Smooth muscle cell (in vitro differentiated cells): Measurements from ENCODE around the gene ACTA2. TPM values are rescaled to one million over a fixed set of nuclear protein-coding genes. Genes with fewer than 3 reads are reported as not detected.

Experiments
- DNase-seq: peaks from one replicate; lab custom pipeline; 2025; ENCODE audit not compliant: unreplicated experiment; lab: John Stamatoyannopoulos, UW
- H2AFZ ChIP-seq: fragments of 200-600 bp; sonication (generic); 2 replicates; pipeline ENCODE4 v1.6.0; 2016; ENCODE audit warnings: antibody characterized with exemption, low read depth, mild to moderate bottlenecking
- H3F3A ChIP-seq: fragments of 200-600 bp; sonication (generic); 2 replicates; pipeline ENCODE4 v1.6.0; 2017; ENCODE audit warnings: antibody characterized with exemption, low read depth
- H3K27ac ChIP-seq: fragments of 200-600 bp; sonication (generic); 2 replicates; pipeline ENCODE4 v1.5.1; 2016; ENCODE audit warnings: low read depth, mild to moderate bottlenecking
- H3K27me3 ChIP-seq: fragments of 200-600 bp; sonication (generic); 2 replicates; pipeline ENCODE4 v1.6.1; 2016; ENCODE audit warnings: low read depth, mild to moderate bottlenecking
- H3K36me3 ChIP-seq: fragments of 200-600 bp; sonication (generic); 2 replicates; pipeline ENCODE4 v1.5.1; 2016; ENCODE audit warnings: low read depth
- H3K4me1 ChIP-seq: fragments of 200-600 bp; sonication (generic); 2 replicates; pipeline ENCODE4 v1.5.1; 2016; ENCODE audit warnings: low read depth
- H3K4me2 ChIP-seq: fragments of 200-600 bp; sonication (generic); 2 replicates; pipeline ENCODE4 v1.6.0; 2016; ENCODE audit warnings: mild to moderate bottlenecking
- H3K4me3 ChIP-seq: fragments of 200-600 bp; sonication (generic); 2 replicates; pipeline ENCODE4 v1.5.1; 2016; ENCODE audit warnings: mild to moderate bottlenecking
- H3K79me2 ChIP-seq: fragments of 200-600 bp; sonication (generic); 2 replicates; pipeline ENCODE4 v1.6.0; 2016; ENCODE audit warnings: low read depth, mild to moderate bottlenecking
- H3K9ac ChIP-seq: fragments of 200-600 bp; sonication (generic); 2 replicates; pipeline ENCODE4 v1.6.0; 2016; ENCODE audit warnings: low read depth
- H3K9me3 ChIP-seq: fragments of 200-600 bp; sonication (generic); replicated peaks from 2 replicates; pipeline ENCODE4 v1.5.1; 2016; ENCODE audit warnings: low read depth
- H4K20me1 ChIP-seq: fragments of 200-600 bp; sonication (generic); 2 replicates; pipeline ENCODE4 v1.6.0; 2016; ENCODE audit warnings: low read depth
- WGBS: methylation state at CpG from one replicate; pipeline ENCODE4 v1.1.7; 2016; ENCODE audit warnings: low lambda C conversion rate; 5-methylcytosine and 5-hydroxymethylcytosine counted together
- polyA plus RNA-seq: library from polyadenylated mRNA; unstranded; fragments of >200 nt; fragmentation: Nextera tagmentation; extraction: Ambion mirVana; gene quantifications from 2 replicates; pipeline ENCODE4 v1.2.1, GENCODE V29; 2016
- total RNA-seq: library from RNA; depleted of rRNA; stranded (reverse); fragments of >200 nt; gene quantifications from 2 replicates; pipeline ENCODE4 v1.2.3, GENCODE V29; 2014
- TF ChIP-seq, protein P1 (sequence below): fragments of 200-600 bp; sonication (generic); IDR thresholded peaks from 2 replicates; pipeline ENCODE4 v1.5.1; 2017; ENCODE audit warnings: borderline replicate concordance, mild to moderate bottlenecking, antibody characterized with exemption; ENCODE audit not compliant: insufficient read depth, poor library complexity, severe bottlenecking

ACTA2 gene
- total and polyA plus RNA-seq, 2 experiments from 2014 or later = 2,305 to 4,814 TPM

DNA sequence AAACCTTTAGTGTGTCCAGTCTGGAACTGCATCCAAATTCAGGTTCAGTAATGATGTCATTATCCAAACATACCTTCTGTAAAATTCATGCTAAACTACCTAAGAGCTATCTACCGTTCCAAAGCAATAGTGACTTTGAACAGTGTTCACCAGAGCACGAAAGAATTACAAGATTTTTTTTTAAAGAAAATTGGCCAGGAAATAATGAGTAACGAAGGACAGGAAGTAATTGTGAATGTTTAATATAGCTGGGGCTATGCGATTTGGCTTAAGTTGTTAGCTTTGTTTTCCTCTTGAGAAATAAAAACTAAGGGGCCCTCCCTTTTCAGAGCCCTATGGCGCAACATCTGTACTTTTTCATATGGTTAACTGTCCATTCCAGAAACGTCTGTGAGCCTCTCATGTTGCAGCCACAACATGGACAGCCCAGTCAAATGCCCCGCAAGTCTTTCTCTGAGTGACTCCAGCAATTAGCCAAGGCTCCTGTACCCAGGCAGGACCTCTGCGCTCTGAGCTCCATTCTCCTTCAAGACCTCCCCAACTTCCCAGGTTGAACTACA is 37.3 kb upstream of the ACTA2 start:
- TF ChIP-seq, protein P1, sequence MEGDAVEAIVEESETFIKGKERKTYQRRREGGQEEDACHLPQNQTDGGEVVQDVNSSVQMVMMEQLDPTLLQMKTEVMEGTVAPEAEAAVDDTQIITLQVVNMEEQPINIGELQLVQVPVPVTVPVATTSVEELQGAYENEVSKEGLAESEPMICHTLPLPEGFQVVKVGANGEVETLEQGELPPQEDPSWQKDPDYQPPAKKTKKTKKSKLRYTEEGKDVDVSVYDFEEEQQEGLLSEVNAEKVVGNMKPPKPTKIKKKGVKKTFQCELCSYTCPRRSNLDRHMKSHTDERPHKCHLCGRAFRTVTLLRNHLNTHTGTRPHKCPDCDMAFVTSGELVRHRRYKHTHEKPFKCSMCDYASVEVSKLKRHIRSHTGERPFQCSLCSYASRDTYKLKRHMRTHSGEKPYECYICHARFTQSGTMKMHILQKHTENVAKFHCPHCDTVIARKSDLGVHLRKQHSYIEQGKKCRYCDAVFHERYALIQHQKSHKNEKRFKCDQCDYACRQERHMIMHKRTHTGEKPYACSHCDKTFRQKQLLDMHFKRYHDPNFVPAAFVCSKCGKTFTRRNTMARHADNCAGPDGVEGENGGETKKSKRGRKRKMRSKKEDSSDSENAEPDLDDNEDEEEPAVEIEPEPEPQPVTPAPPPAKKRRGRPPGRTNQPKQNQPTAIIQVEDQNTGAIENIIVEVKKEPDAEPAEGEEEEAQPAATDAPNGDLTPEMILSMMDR = no peak
- peak overlapping the region; percentile 79 for H3K27ac ChIP-seq
- peak overlapping the region; percentile 96 for H2AFZ ChIP-seq
- H3K9ac ChIP-seq = peak overlapping the region; percentile 75
- H3K4me2 ChIP-seq = peak overlapping the region; percentile 94
- H3K9me3 ChIP-seq = no peaks in the 10 kb centered on the region
- H3K79me2 ChIP-seq = peaks cover 10% of the 10 kb centered on the region
- no peaks in the 10 kb centered on the region for H3K36me3 ChIP-seq
- no peaks in the 10 kb centered on the region for H3K27me3 ChIP-seq
- no peaks in the 10 kb centered on the region for H4K20me1 ChIP-seq
- DNase-seq = no peak
- 36% methylated on average over 8 of the region's 8 CpGs for WGBS
- H3K4me1 ChIP-seq = peaks cover 34% of the 10 kb centered on the region
- H3F3A ChIP-seq = peaks cover 4% of the 10 kb centered on the region
- peak overlapping the region; percentile 90 for H3K4me3 ChIP-seq

GRCh38 chr10:88989423-88989822 is 36.9 kb upstream of the ACTA2 start:
- no peaks in the 10 kb centered on the region for H4K20me1 ChIP-seq
- H3K27me3 ChIP-seq = no peaks in the 10 kb centered on the region
- TF ChIP-seq, protein P1 = no peak
- no peaks in the 10 kb centered on the region for H3K9me3 ChIP-seq
- peaks cover 34% of the 10 kb centered on the region for H3K4me1 ChIP-seq
- no peak overlapping the region for H3K9ac ChIP-seq
- H3K4me3 ChIP-seq = peak overlapping the region; percentile 90
- no peaks in the 10 kb centered on the region for H3K36me3 ChIP-seq
- H3K27ac ChIP-seq = peak overlapping the region; percentile 79
- peak overlapping the region; percentile 94 for H3K4me2 ChIP-seq
- no peak for DNase-seq
- 92% methylated on average over 2 of the region's 2 CpGs for WGBS
- peaks cover 4% of the 10 kb centered on the region for H3F3A ChIP-seq
- no peak overlapping the region for H2AFZ ChIP-seq
- peaks cover 9% of the 10 kb centered on the region for H3K79me2 ChIP-seq

DNA sequence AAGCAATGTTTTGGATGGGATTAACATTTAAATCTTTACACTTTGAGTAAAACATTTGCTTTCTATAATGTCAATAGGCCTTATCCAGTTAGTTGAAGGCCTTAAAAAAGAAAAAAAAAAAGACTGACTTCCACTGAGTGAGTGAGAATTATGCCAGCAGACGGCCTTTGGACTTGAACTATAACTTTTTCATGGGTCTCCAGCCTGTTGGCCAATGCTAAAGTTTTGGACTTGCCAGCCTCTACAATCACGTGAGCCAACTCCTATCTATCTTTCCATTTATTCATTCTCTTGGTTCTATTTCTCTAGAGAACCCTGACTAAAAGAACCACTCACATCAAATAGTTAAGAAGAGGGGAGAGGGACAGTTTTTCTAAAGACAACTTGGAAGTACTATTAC is 35.3 kb upstream of the ACTA2 start:
- no peaks in the 10 kb centered on the region for H4K20me1 ChIP-seq
- DNase-seq = no peak
- TF ChIP-seq, protein P1 = no peak
- no peak overlapping the region for H3K4me3 ChIP-seq
- H3K4me2 ChIP-seq = no peak overlapping the region
- H3K27me3 ChIP-seq = no peaks in the 10 kb centered on the region
- peaks cover 9% of the 10 kb centered on the region for H3K79me2 ChIP-seq
- H3K9ac ChIP-seq = no peak overlapping the region
- WGBS = 93% methylated on average over 2 of the region's 2 CpGs
- H3K36me3 ChIP-seq = no peaks in the 10 kb centered on the region
- H2AFZ ChIP-seq = no peak overlapping the region
- H3K4me1 ChIP-seq = peaks cover 18% of the 10 kb centered on the region
- peaks cover 4% of the 10 kb centered on the region for H3F3A ChIP-seq
- H3K9me3 ChIP-seq = no peaks in the 10 kb centered on the region
- H3K27ac ChIP-seq = no peak overlapping the region

DNA sequence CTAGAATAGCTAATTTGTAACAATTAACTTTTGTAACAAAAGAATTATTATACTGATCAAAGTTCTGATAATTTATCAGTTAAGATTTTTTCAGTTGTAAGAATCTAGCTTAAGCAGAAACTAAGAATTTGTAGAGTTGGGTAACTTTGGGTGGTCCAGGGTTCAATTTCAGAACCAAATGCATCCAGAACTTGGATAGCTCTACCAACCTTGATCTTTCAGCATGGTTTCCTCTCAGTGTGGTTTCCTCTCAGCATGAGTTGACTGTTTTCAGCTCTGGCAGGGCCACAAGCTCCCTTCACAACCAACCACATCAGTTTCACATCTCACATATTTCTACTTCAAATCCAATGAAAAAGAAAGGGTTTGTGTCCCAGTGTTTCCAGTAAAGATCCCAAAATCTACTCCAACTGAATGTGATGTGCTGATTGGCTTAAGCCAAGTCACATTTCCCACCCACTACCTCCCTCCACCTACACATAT is 34.7 kb upstream of the ACTA2 start:
- Histone ChIP-seq H3F3A (peaks cover 4% of the 10 kb centered on the region), H3K9me3 (no peaks in the 10 kb centered on the region), H3K4me2 (no peak overlapping the region), H3K79me2 (peaks cover 8% of the 10 kb centered on the region), H2AFZ (no peak overlapping the region), H3K36me3 (no peaks in the 10 kb centered on the region), H3K4me3 (no peak overlapping the region), H3K27me3 (no peaks in the 10 kb centered on the region), H4K20me1 (no peaks in the 10 kb centered on the region), H3K27ac (no peak overlapping the region), H3K9ac (no peak overlapping the region), H3K4me1 (peaks cover 12% of the 10 kb centered on the region)
- TF ChIP-seq, protein P1 = no peak
- no peak for DNase-seq
